ENCODE data around the gene TSPAN9.

The TSPAN9 gene

DNA sequence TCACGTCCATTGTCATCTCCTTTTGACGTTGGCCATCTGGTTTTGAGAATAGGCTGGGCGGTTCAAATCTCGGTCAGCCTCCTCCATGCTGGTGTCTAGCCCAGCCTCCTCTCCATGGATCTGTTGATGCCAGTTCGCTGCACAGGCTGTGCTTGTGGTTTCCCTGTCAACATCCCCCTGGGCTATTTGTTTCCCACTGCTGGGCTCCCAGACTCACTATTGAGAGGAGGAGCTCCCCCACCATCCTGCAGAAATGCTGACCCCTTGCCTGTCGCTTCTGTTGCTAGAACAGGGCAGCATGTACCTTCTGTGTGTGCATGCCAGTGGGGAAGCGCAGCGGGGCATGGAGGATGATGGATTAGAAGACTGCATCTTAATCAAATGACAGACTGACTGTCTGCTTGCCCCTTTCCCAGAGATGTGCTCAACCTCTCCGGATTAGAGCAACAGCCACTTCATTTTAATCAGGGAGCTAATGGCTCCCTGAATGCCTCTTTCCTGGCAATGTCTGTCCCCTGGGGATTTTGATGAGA lies 170.5 kb downstream of the TSPAN9 start:
- H3K4me3 ChIP-seq (ENCODE audit: low read depth, low read length): no peak overlapping the region
- no peak for TF ChIP-seq MYC (IDR thresholded peaks at IDR 0.05; ENCODE audit: low read depth, low read length)
- TF ChIP-seq POLR2A (IDR thresholded peaks at IDR 0.05; ENCODE audit: extremely low read depth, insufficient read length): no peak
- no peak for TF ChIP-seq CTCF (IDR thresholded peaks at IDR 0.05; ENCODE audit: low read depth, low read length)
- TF ChIP-seq, protein P1, sequence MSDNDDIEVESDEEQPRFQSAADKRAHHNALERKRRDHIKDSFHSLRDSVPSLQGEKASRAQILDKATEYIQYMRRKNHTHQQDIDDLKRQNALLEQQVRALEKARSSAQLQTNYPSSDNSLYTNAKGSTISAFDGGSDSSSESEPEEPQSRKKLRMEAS (IDR thresholded peaks at IDR 0.05; ENCODE audit: low read depth, low read length): no peak
- no peak for DNase-seq (ENCODE audit: low read depth)

- no peak for TF ChIP-seq POLR2A (IDR thresholded peaks at IDR 0.05; ENCODE audit: extremely low read depth, insufficient read length)
- no peak for TF ChIP-seq CTCF (IDR thresholded peaks at IDR 0.05; ENCODE audit: low read depth, low read length)
- no peak for TF ChIP-seq MYC (IDR thresholded peaks at IDR 0.05; ENCODE audit: low read depth, low read length)
- TF ChIP-seq, protein P1 (IDR thresholded peaks at IDR 0.05; ENCODE audit: low read depth, low read length): no peak
- DNase-seq (ENCODE audit: low read depth): peak; percentile 73
- no peak overlapping the region for H3K4me3 ChIP-seq (ENCODE audit: low read depth, low read length)
Observed at GRCh38 chr12:3249081-3249800, 172.1 kb downstream of the TSPAN9 start.

- TF ChIP-seq CTCF (IDR thresholded peaks at IDR 0.05; ENCODE audit: low read depth, low read length) (no peak), MYC (IDR thresholded peaks at IDR 0.05; ENCODE audit: low read depth, low read length) (no peak), POLR2A (IDR thresholded peaks at IDR 0.05; ENCODE audit: extremely low read depth, insufficient read length) (no peak)
- TF ChIP-seq, protein P1 (IDR thresholded peaks at IDR 0.05; ENCODE audit: low read depth, low read length): no peak
- no peak overlapping the region for H3K4me3 ChIP-seq (ENCODE audit: low read depth, low read length)
- no peak for DNase-seq (ENCODE audit: low read depth)
Observed at GRCh38 chr12:3250034-3250433, 172.9 kb downstream of the TSPAN9 start.

DNA sequence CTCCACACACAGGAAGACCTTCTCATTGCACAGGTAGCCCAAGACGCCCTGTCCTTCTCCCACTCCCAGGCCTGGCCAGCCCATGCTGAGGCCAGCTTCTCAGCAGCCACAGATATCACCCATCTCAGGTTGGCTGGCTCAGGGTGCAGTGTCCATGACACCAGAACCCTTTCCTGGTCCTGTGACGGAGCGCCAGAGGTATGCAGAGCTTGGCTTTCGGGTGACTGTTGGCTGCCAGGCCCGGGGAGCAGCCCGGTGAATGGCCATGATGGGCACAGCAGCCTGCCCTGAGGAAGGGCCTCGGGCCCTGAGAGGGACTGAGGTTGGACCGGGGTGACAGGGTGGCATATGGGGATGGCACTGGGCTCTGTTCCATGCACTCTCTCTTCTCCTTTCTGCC lies 173.4 kb downstream of the TSPAN9 start:
- no peak for DNase-seq (ENCODE audit: low read depth)
- no peak for TF ChIP-seq CTCF (IDR thresholded peaks at IDR 0.05; ENCODE audit: low read depth, low read length)
- TF ChIP-seq, protein P1 (IDR thresholded peaks at IDR 0.05; ENCODE audit: low read depth, low read length): no peak
- no peak for TF ChIP-seq MYC (IDR thresholded peaks at IDR 0.05; ENCODE audit: low read depth, low read length)
- TF ChIP-seq POLR2A (IDR thresholded peaks at IDR 0.05; ENCODE audit: extremely low read depth, insufficient read length): no peak

GRCh38 chr12:3251067-3251466 lies 173.9 kb downstream of the TSPAN9 start:
- no peak overlapping the region for H3K4me3 ChIP-seq (ENCODE audit: low read depth, low read length)
- DNase-seq (ENCODE audit: low read depth): peak; percentile 94
- TF ChIP-seq POLR2A (IDR thresholded peaks at IDR 0.05; ENCODE audit: extremely low read depth, insufficient read length) (no peak), MYC (IDR thresholded peaks at IDR 0.05; ENCODE audit: low read depth, low read length) (no peak), CTCF (IDR thresholded peaks at IDR 0.05; ENCODE audit: low read depth, low read length) (no peak)
- TF ChIP-seq, protein P1 (IDR thresholded peaks at IDR 0.05; ENCODE audit: low read depth, low read length): no peak

More for the DNA sequence above, 173.4 kb downstream of the TSPAN9 start:
- H3K4me3 ChIP-seq (ENCODE audit: low read depth, low read length): no peak overlapping the region

Data from NB4 (cell line).